Spleen (tissue), 7 donors: ENCODE measurements around the gene ARID5B.

Experiments
- POLR2AphosphoS5 ChIP-seq, 3 donors: sonication (generic); formaldehyde crosslinking; IDR thresholded peaks; one replicate each; pipeline ENCODE4 v1.5.1; 2017; ENCODE audit warnings: antibody characterized with exemption in 3 of 3
- TF ChIP-seq, protein P1 (sequence below), 11 experiments: fragments of 200-600 bp in 7 of 11; fragments of 450-650 bp in 4 of 11; sonication (generic) in 4 of 11; IDR thresholded peaks in 8 of 11; conservative IDR thresholded peaks in 3 of 11; 1 replicate in 7 of 11; 2 replicates in 4 of 11; pipeline versions ENCODE4 v1.4.0 to v1.8.0; 2016 to 2021; ENCODE audit warnings: antibody characterized with exemption in 11 of 11, inconsistent platforms in 4 of 11, mild to moderate bottlenecking in 1 of 11
- donor health status: DM: no; HTN: no; CAD: no; lungs with moderate emphysema.
- donor health status: DM: no; HTN: no; CAD: no.
- donor health status: DM: no; HTN: no; CAD: no.

DNA sequence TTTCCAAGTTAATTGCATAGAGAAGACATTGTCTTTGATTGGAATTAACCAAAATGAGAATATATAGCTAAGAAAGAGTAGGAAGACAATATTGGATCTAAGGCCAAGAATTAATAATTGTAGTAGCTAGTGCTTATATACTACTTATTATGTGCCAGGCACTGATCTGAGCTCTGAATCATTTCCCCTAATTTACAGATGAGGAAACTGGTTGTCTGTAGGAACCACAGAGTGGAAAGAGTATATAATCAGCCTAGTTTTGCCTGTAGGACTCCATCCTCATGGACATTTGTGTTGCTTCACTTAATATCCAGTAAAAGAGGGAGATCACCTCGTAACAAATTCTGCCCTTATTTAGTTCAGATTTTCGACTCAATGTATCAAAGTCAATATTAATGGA, 127.9 kb downstream of the ARID5B start:
- TF ChIP-seq POLR2AphosphoS5 (IDR thresholded peaks at IDR 0.05) = no peak
- TF ChIP-seq, protein P1, sequence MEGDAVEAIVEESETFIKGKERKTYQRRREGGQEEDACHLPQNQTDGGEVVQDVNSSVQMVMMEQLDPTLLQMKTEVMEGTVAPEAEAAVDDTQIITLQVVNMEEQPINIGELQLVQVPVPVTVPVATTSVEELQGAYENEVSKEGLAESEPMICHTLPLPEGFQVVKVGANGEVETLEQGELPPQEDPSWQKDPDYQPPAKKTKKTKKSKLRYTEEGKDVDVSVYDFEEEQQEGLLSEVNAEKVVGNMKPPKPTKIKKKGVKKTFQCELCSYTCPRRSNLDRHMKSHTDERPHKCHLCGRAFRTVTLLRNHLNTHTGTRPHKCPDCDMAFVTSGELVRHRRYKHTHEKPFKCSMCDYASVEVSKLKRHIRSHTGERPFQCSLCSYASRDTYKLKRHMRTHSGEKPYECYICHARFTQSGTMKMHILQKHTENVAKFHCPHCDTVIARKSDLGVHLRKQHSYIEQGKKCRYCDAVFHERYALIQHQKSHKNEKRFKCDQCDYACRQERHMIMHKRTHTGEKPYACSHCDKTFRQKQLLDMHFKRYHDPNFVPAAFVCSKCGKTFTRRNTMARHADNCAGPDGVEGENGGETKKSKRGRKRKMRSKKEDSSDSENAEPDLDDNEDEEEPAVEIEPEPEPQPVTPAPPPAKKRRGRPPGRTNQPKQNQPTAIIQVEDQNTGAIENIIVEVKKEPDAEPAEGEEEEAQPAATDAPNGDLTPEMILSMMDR (IDR thresholded peaks at IDR 0.05 in 8 of 11, conservative IDR thresholded peaks at IDR 0.05 in 3 of 11) = no peak
